HEK293T (cell line): ENCODE measurements around the gene ACTN2.

ENCODE experiments used
- CTBP1 ChIP-seq: fragments of 450-650 bp; IDR thresholded peaks from 2 replicates; pipeline ENCODE4 v1.6.1; 2016; ENCODE audit warnings: borderline replicate concordance
- LEF1 ChIP-seq: fragments of 450-650 bp; IDR thresholded peaks from 2 replicates; pipeline ENCODE4 v1.6.1; 2017; ENCODE audit warnings: mild to moderate bottlenecking, borderline replicate concordance
- NFRKB ChIP-seq: fragments of 450-650 bp; IDR thresholded peaks from 2 replicates; pipeline ENCODE4 v1.6.1; 2016; ENCODE audit warnings: mild to moderate bottlenecking, moderate library complexity
- TARDBP ChIP-seq: fragments of 450-650 bp; IDR thresholded peaks from 2 replicates; pipeline ENCODE4 v1.6.1; 2016
- ZNF384 ChIP-seq: fragments of 450-650 bp; IDR thresholded peaks from 2 replicates; pipeline ENCODE4 v1.6.1; 2016

- no peak for TF ChIP-seq ZNF384
- TF ChIP-seq TARDBP, result no peak
- no peak for TF ChIP-seq CTBP1
- no peak for TF ChIP-seq NFRKB
- TF ChIP-seq LEF1, result no peak
Measured at GRCh38 chr1:236702791-236703394, 16.6 kb downstream of the ACTN2 start.
